H1 (cell line): ENCODE data around the gene SOD2.
"Not testable (repeated sequence)": the region's sequence is repeated elsewhere in the genome, so short reads cannot be mapped to it uniquely, and the experiment has no call there.

Experiments used
- BCL11A ChIP-seq, 2 experiments: IDR thresholded peaks; one replicate each; pipeline ENCODE4 v1.6.1; 2011; ENCODE audit warnings: low read depth in 2 of 2, low read length in 2 of 2, mild to moderate bottlenecking in 2 of 2
- HDAC6 ChIP-seq: IDR thresholded peaks from one replicate; pipeline ENCODE4 v1.7.1; 2012; ENCODE audit warnings: low read depth, mild to moderate bottlenecking, inconsistent platforms, low read length, moderate library complexity
- JUND ChIP-seq: IDR thresholded peaks from 2 replicates; pipeline ENCODE4 v1.6.1; 2011; ENCODE audit warnings: mild to moderate bottlenecking, improper control_type of control experiment, low read length
- MAX ChIP-seq: IDR thresholded peaks from 2 replicates; pipeline ENCODE4 v1.6.1; 2012; ENCODE audit warnings: inconsistent platforms
- POLR2A ChIP-seq, 2 experiments: IDR thresholded peaks; 1 replicate in 1 of 2; 2 replicates in 1 of 2; pipeline ENCODE4 v1.6.1; 2011; ENCODE audit warnings: low read depth in 2 of 2, low read length in 2 of 2, mild to moderate bottlenecking in 2 of 2; ENCODE audit errors: control extremely low read depth in 1 of 2
- RAD21 ChIP-seq, 2 experiments: IDR thresholded peaks in 1 of 2; conservative IDR thresholded peaks in 1 of 2; 2 replicates each; pipeline ENCODE4 v1.6.1; 2011; ENCODE audit warnings: low read depth in 2 of 2, low read length in 2 of 2, improper control_type of control experiment in 1 of 2, inconsistent platforms in 1 of 2, mild to moderate bottlenecking in 1 of 2, moderate library complexity in 1 of 2
- SP2 ChIP-seq: IDR thresholded peaks from 2 replicates; pipeline ENCODE4 v1.6.1; 2012; ENCODE audit warnings: mild to moderate bottlenecking, low read length, inconsistent platforms
- YY1 ChIP-seq: IDR thresholded peaks from 2 replicates; pipeline ENCODE4 v1.6.1; 2011; ENCODE audit warnings: low read depth, mild to moderate bottlenecking, low read length
- TF ChIP-seq, protein P1 (sequence below), 3 experiments: IDR thresholded peaks; 1 replicate in 2 of 3; 2 replicates in 1 of 3; pipeline versions ENCODE4 v1.5.1 to v1.6.1; 2011; ENCODE audit warnings: low read length in 3 of 3, mild to moderate bottlenecking in 3 of 3, inconsistent platforms in 2 of 3, low read depth in 1 of 3, moderate library complexity in 1 of 3; ENCODE audit not compliant: insufficient read depth in 1 of 3; ENCODE audit errors: control extremely low read depth in 1 of 3

DNA sequence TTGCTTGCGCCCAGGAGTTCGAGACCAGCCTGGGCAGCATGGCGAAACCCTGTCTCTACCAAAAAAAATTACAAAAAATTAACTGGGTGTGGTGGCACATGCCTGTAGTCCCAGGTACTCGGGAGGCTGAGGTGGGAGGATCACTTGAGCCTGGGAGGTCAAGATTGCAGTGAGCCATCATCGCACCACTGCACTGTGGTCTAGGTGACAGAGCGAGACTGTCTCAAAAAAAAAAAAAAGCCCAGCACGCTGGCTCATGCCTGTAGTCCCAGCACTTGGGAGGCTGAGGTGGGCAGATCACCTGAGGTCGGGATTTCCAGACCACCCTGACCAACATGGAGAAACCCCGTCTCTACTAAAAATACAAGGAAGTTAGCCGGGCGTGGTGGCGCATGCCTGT lies 40.4 kb upstream of the SOD2 start:
- not testable (repeated sequence) for TF ChIP-seq YY1; HDAC6; MAX; POLR2A (IDR thresholded peaks at IDR 0.05; ENCODE audit: control extremely low read depth in 1 of 2, low read depth in 2 of 2, low read length in 2 of 2); RAD21 (IDR thresholded peaks at IDR 0.05 in 1 of 2, conservative IDR thresholded peaks at IDR 0.05 in 1 of 2; ENCODE audit: low read depth in 2 of 2, low read length in 2 of 2); BCL11A (IDR thresholded peaks at IDR 0.05; ENCODE audit: low read depth in 2 of 2, low read length in 2 of 2); SP2; JUND
- TF ChIP-seq, protein P1, sequence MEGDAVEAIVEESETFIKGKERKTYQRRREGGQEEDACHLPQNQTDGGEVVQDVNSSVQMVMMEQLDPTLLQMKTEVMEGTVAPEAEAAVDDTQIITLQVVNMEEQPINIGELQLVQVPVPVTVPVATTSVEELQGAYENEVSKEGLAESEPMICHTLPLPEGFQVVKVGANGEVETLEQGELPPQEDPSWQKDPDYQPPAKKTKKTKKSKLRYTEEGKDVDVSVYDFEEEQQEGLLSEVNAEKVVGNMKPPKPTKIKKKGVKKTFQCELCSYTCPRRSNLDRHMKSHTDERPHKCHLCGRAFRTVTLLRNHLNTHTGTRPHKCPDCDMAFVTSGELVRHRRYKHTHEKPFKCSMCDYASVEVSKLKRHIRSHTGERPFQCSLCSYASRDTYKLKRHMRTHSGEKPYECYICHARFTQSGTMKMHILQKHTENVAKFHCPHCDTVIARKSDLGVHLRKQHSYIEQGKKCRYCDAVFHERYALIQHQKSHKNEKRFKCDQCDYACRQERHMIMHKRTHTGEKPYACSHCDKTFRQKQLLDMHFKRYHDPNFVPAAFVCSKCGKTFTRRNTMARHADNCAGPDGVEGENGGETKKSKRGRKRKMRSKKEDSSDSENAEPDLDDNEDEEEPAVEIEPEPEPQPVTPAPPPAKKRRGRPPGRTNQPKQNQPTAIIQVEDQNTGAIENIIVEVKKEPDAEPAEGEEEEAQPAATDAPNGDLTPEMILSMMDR (IDR thresholded peaks at IDR 0.05; ENCODE audit: control extremely low read depth in 1 of 3, insufficient read depth in 1 of 3, low read depth in 1 of 3, low read length in 3 of 3) = not testable (repeated sequence)
